CD4-positive, alpha-beta T cell treated with Interleukin-6 at 100 ng/mL for 8 hours (primary cell): ENCODE data around the gene AP1M1.
A peak's percentile ranks its signal among the peaks of the same experiment; 100 is the strongest.
"Not testable (repeated sequence)": the region's sequence is repeated elsewhere in the genome, so short reads cannot be mapped to it uniquely, and the experiment has no call there.

Experiments used
- DNase-seq: peaks from one replicate; pipeline ENCODE4 v3.0.0-alpha.2; 2020; ENCODE audit warnings: mixed read lengths, low spot score

Gene AP1M1

DNA sequence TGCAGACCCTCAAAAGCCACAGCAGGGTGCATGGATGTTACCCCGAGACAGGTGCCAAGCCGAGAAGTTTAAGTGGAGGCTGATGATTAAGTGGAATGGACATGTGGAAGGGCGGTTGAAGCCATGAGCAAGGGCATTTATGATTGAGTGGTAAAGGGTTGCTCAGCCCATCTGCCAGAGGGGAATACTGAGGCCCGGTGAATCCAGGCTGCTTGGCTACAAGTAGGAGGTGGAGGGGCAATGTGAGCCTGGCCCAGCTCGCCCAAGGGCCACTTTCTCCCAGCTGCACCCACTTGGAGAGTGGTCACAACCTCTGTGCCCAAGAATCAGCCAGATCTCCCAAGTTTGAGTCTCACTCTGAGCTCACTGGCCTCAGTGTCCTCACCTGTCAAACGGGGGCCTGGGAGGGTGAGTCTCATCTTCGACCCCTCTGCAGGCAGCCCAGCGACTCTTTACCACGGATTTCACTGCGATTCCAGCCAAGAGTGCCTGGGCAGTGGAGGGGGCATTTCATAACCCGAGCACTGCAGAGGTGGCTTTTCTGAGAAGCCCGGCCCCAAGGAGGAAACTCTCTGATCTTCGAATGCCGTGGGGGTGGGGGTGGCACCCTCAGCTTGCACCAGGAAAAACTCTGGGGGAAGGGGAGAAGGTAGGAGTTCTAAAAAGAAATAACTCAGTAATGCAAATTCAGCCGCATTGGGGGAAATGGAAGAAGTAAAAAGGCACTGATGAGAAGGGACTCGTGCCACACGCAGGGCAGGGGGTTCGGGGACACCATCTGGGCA is 64.1 kb downstream of the AP1M1 start:
- DNase-seq, result no peak

DNA sequence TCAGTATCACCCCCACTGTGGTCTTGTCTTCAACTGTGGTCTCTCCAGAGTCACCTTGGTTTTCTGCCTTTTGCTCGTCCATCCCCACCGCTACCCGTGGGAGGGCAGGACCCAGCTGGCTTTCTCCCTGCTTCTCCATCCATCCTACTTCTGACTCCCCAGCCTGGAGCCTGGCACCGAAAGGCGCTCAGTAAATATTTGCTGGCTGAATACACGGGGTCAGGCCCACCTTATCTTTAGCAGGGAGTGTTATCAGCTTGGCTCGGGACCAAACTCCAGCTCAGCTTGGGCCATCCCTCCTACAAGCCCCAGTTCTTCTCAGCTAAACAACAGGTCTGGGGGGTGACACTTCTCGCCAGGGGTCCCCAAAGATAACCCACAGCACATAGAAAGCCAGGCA is 64.9 kb downstream of the AP1M1 start:
- no peak for DNase-seq

DNA sequence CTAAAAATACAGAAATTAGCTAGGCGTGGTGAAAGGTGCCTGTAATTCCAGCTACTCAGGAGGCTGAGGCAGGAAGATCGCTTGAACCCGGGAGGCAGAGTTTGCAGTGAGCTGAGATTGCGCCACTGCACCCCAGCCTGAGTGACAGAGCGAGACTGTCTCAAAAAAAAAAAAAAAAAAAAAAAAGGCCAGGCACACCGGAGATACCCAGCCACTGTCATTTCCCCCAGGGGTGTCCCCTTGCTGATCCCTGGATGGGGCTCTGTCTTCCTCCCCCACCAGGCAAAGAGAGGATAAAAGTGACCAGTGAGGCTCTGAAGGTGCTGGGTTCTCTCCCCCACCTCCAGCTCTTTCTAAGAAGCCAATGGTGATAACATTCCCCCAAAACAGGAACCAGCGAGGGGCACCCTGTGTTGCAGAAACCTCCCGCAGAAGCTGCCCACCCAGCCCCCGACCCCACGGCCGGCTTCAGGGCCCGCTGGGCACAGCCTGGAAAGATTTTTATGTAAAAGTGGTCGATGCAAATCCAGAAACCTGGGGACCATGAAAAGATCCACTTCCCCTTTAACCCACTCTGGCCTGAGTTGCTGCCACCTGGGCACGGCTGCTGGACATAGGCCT is 65.5 kb downstream of the AP1M1 start:
- DNase-seq, result no peak

- no peak for DNase-seq
Observed at GRCh38 chr19:16265205-16265604, 67.5 kb downstream of the AP1M1 start.

- DNase-seq, result no peak
Observed at GRCh38 chr19:16265890-16266585, 68.3 kb downstream of the AP1M1 start.

GRCh38 chr19:16266586-16266942 is 68.9 kb downstream of the AP1M1 start:
- peak; percentile 65 for DNase-seq

- DNase-seq, result peak; percentile 39
Observed at GRCh38 chr19:16268676-16269319, 71.1 kb downstream of the AP1M1 start.

- DNase-seq, result no peak
Observed at GRCh38 chr19:16272945-16273344, 75.2 kb downstream of the AP1M1 start.

GRCh38 chr19:16274447-16274846 is 76.7 kb downstream of the AP1M1 start:
- no peak for DNase-seq

- DNase-seq, result no peak
Observed at GRCh38 chr19:16280306-16280705, 82.6 kb downstream of the AP1M1 start.

DNA sequence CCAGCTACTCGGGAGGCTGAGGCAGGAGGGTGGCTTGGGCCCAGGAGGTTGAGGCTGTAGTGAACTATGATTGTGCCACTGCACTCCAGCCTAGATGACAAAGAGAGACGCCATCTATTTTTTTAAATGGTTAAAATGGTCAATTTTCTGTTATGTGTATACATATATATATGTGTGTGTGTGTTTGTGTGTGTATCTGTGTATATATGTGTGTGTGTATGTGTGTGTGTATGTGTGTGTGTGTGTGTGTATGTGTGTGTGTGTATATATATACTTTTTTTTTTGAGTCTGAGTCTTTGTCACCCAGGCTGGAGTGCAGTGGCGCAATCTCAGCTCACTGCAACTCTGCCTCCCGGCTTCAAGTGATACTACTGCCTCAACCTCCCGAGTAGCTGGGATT is 84.0 kb downstream of the AP1M1 start:
- no peak for DNase-seq

- DNase-seq, result peak; percentile 47
Observed at GRCh38 chr19:16283210-16284061, 85.7 kb downstream of the AP1M1 start.

DNA sequence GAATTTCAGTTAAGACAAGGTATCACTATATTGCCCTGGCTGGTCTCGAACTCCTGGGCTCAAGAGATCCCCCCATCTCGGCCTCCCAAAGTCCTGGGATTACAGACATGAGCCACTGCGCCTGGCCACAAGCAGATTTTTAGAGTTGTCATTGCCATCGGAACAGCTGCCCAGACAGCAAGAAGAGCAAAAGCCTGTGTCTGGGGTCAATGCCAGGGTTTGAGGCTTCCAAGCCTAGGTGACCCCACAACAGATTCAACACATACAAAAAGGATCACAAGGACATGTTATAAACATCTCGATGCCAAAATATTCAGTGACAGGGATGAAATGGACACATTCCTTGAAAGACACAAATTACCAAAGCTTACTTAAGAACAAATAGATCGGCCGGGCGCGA is 86.8 kb downstream of the AP1M1 start:
- DNase-seq, result no peak

DNA sequence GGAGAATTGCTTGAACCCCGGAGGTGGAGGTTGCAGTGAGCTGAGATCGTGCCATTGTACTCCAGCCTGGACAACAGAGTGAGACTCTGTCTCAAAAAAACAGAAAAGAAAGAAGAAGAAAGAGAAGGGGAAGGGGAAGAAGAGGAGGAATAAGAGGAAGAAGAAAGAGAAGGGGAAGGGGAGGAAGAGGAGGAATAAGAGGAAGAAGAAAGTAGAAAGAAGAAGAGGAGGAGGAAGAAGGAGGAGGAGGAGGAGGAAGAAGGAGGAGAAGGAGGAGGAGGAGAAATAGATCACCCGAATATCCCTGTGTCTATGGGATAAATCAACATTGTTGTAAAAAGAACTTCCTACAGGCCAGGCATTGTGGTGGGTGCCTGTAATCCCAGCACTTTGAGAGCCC is 87.4 kb downstream of the AP1M1 start:
- not testable (repeated sequence) for DNase-seq

- no peak for DNase-seq
Observed at GRCh38 chr19:16285769-16286498, 88.2 kb downstream of the AP1M1 start.

DNA sequence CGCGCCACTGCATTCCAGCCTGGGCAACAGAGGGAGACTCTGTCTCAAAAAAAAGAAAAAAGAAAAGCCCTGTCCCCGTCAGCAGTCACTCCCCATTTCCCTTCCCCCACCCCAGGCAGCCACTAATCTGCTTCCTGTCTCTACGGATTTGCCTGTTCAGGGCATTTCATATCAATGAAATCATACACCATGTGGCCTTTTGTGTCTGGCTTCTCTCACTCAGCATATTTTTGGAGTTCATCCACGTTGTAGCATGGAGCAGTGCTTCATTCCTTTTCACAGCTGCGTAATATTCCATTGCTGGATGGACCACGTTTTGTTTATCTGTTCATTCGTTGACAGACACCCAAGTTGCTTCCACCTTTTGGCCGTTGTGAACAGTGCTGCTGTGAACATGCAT is 90.8 kb downstream of the AP1M1 start:
- no peak for DNase-seq

DNA sequence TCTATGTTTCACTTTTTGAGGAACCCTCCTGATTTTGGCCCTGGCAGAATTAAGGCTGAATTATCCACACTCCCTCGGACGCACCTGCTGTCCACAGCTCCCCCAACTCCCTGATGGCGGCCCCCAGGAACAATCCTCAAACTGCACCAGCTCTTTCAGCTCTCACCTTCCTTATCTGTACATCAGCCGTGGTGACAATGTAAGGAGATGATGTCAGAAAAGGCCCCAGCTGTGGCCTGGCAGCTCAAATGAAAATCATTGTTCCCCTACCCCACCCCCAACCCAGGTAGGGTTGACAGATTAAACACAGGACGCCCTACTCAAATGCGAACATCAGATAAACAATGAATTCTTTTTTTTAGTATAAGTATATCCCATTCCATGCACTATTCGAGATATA is 91.9 kb downstream of the AP1M1 start:
- DNase-seq, result no peak

- no peak for DNase-seq
Observed at GRCh38 chr19:16290692-16291091, 93.0 kb downstream of the AP1M1 start.

GRCh38 chr19:16293118-16294091 is 95.7 kb downstream of the AP1M1 start:
- no peak for DNase-seq

GRCh38 chr19:16295057-16295456 is 97.3 kb downstream of the AP1M1 start:
- DNase-seq, result no peak
